Esophagus (tissue), 2 donors: ENCODE data around the gene LRRTM4. TPM values are rescaled to one million over a fixed set of nuclear protein-coding genes. Genes with fewer than 3 reads are reported as not detected.

ENCODE experiments used
- H3K27ac ChIP-seq, 2 donors: one replicate each; pipeline ENCODE4 v1.5.1; 2013; ENCODE audit warnings: low read depth in 2 of 2, mild to moderate bottlenecking in 2 of 2, inconsistent platforms in 1 of 2, low read length in 1 of 2, moderate library complexity in 1 of 2
- H3K27me3 ChIP-seq, 2 donors: one replicate each; pipeline ENCODE4 v1.6.1; 2013; ENCODE audit warnings: low read length in 2 of 2, control low read depth in 1 of 2, mild to moderate bottlenecking in 1 of 2; ENCODE audit not compliant: insufficient read depth in 2 of 2, control insufficient read depth in 1 of 2
- H3K36me3 ChIP-seq, 2 donors: one replicate each; pipeline ENCODE4 v1.6.1; 2013; ENCODE audit warnings: low read length in 1 of 2; ENCODE audit not compliant: control insufficient read depth in 2 of 2, insufficient read depth in 2 of 2
- H3K4me1 ChIP-seq, 2 donors: one replicate each; pipeline ENCODE4 v1.6.1; 2013; ENCODE audit warnings: low read length in 1 of 2; ENCODE audit not compliant: control insufficient read depth in 2 of 2, insufficient read depth in 2 of 2
- H3K4me3 ChIP-seq, 2 donors: one replicate each; pipeline ENCODE4 v1.5.1; 2013; ENCODE audit warnings: low read length in 2 of 2, mild to moderate bottlenecking in 2 of 2, low read depth in 1 of 2, moderate library complexity in 1 of 2
- H3K9me3 ChIP-seq, 2 donors: one replicate each; pipeline ENCODE4 v1.6.1; 2013; ENCODE audit warnings: mild to moderate bottlenecking in 2 of 2, low read depth in 1 of 2, low read length in 1 of 2, moderate library complexity in 1 of 2; ENCODE audit not compliant: control insufficient read depth in 2 of 2, insufficient read depth in 1 of 2
- WGBS, 2 donors: extraction: QIAGEN DNeasy Blood & Tissue Kit; methylation state at CpG; one replicate each; pipeline ENCODE4 v1.1.7; 2013; 5-methylcytosine and 5-hydroxymethylcytosine counted together
- polyA plus RNA-seq, 2 donors: library from polyadenylated mRNA; stranded (reverse); fragments of 200-250 nt; gene quantifications; one replicate each; pipeline ENCODE4 v1.2.3, GENCODE V29; 2013
- donor health status: healthy with polysubstance abuse.
- donor health status: Bipolar disorder and iron deficiency.

LRRTM4 gene
- polyA plus RNA-seq, 2 donors = not detected

GRCh38 chr2:77013953-77014352, 508.2 kb downstream of the LRRTM4 start:
- Histone ChIP-seq H3K27me3 (no peaks in the 10 kb centered on the region), H3K4me3 (no peak overlapping the region), H3K27ac (no peak overlapping the region), H3K4me1 (peaks cover 0 to 2% of the 10 kb centered on the region in 2 donors), H3K36me3 (no peaks in the 10 kb centered on the region), H3K9me3 (no peaks in the 10 kb centered on the region)
- WGBS, 2 donors = 51 to 63% methylated on average over 2 of the region's 2 CpGs

DNA sequence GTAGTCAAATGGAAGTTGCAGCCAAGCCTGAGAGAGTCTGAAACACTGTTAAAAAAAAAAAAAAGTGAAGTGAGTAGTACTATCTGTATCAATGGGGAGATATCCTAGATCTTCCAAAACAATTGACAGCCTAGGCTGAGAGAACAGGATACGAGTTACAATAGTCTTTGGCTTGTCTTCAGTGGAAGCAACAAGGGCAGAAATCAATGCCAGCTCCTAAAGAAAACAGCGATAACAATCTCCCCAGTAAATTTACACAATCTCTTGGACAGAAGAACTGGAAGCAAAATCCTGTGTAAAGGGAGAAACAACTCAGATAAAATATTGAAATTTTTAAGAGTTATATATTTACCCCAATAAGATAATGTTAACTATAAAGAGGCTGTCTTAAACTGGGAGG, 508.7 kb downstream of the LRRTM4 start:
- WGBS, 2 donors = 27 to 33% methylated on average over 2 of the region's 2 CpGs
- H3K27me3 ChIP-seq = no peaks in the 10 kb centered on the region

DNA sequence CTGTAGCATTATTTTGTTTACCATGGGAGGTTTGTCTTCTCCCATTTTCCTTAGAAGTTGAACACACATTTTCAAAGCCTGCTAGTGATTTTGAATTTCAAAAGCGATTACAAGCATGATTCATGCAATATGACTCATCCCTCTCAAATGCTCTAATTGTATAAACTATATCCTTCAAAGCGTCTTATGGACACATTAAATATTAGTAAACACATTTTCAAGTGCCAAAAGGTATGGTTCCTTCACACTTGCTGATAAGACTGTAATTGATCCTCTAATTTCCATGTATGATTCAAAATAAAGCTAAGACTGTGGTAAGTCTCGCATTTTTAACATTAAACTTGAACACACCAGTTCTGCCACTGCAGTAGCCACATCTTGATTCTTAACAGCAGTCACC, 512.9 kb downstream of the LRRTM4 start:
- no peaks in the 10 kb centered on the region for H3K36me3 ChIP-seq
- no peak overlapping the region for H3K27ac ChIP-seq
- H3K27me3 ChIP-seq = no peaks in the 10 kb centered on the region
- H3K4me3 ChIP-seq = no peak overlapping the region
- WGBS, 2 donors = 33 to 47% methylated on average over 3 of the region's 3 CpGs
- H3K9me3 ChIP-seq = no peaks in the 10 kb centered on the region
- peaks cover 0 to 2% of the 10 kb centered on the region in 2 donors for H3K4me1 ChIP-seq

More for the DNA sequence above, 508.7 kb downstream of the LRRTM4 start:
- no peaks in the 10 kb centered on the region for H3K36me3 ChIP-seq
- H3K4me1 ChIP-seq = peaks cover 0 to 2% of the 10 kb centered on the region in 2 donors
- H3K9me3 ChIP-seq = no peaks in the 10 kb centered on the region
- H3K27ac ChIP-seq = no peak overlapping the region
- H3K4me3 ChIP-seq = no peak overlapping the region

- H3K4me3 ChIP-seq = no peak overlapping the region
- H3K4me1 ChIP-seq = peaks cover 0 to 2% of the 10 kb centered on the region in 2 donors
- no peak overlapping the region for H3K27ac ChIP-seq
- H3K9me3 ChIP-seq = no peaks in the 10 kb centered on the region
- 2 to 3% methylated on average over 1 of the region's 1 CpG for WGBS, 2 donors
- no peaks in the 10 kb centered on the region for H3K36me3 ChIP-seq
- no peaks in the 10 kb centered on the region for H3K27me3 ChIP-seq
Measured at GRCh38 chr2:77008853-77009252, 513.3 kb downstream of the LRRTM4 start.

- no peaks in the 10 kb centered on the region for H3K4me1 ChIP-seq
- H3K36me3 ChIP-seq = no peaks in the 10 kb centered on the region
- no peaks in the 10 kb centered on the region for H3K27me3 ChIP-seq
- H3K27ac ChIP-seq = no peak overlapping the region
- no peak overlapping the region for H3K4me3 ChIP-seq
- 45 to 51% methylated on average over 2 of the region's 2 CpGs for WGBS, 2 donors
- H3K9me3 ChIP-seq = no peaks in the 10 kb centered on the region
Measured at GRCh38 chr2:77007686-77008085, 514.5 kb downstream of the LRRTM4 start.

- Histone ChIP-seq H3K36me3 (no peaks in the 10 kb centered on the region), H3K27ac (no peak overlapping the region), H3K4me1 (no peaks in the 10 kb centered on the region), H3K9me3 (no peaks in the 10 kb centered on the region), H3K4me3 (no peak overlapping the region), H3K27me3 (no peaks in the 10 kb centered on the region)
- 60 to 75% methylated on average over 2 of the region's 2 CpGs for WGBS, 2 donors
Measured at GRCh38 chr2:77005522-77005921, 516.7 kb downstream of the LRRTM4 start.

DNA sequence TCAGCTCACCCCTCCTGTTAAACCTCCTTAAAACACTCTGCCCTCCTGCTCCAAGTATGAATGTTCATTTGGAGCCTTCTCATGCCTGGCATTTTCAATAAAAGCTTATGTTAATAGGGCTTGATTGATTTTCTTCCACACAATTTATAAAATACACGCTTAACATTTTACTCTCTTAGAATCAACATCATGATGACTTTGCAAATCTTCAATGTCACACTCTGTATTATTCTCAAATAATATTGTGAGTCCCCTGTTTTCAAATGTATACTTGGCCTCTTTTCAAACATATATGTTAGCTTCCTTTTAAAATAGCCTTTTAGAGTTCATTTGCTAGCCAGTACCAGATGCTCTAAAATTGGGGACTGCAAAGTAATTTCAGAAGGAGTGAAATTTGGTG, 520.3 kb downstream of the LRRTM4 start:
- Histone ChIP-seq H3K4me3 (no peak overlapping the region), H3K9me3 (no peaks in the 10 kb centered on the region), H3K27ac (no peak overlapping the region), H3K4me1 (no peaks in the 10 kb centered on the region), H3K36me3 (no peaks in the 10 kb centered on the region), H3K27me3 (no peaks in the 10 kb centered on the region)
- 61 to 70% methylated on average over 1 of the region's 1 CpG for WGBS, 2 donors

GRCh38 chr2:76998704-76999103, 523.5 kb downstream of the LRRTM4 start:
- no peak overlapping the region for H3K4me3 ChIP-seq
- no peaks in the 10 kb centered on the region for H3K9me3 ChIP-seq
- H3K36me3 ChIP-seq = no peaks in the 10 kb centered on the region
- no peaks in the 10 kb centered on the region for H3K4me1 ChIP-seq
- WGBS, 2 donors = 41 to 48% methylated on average over 3 of the region's 3 CpGs
- no peak overlapping the region for H3K27ac ChIP-seq
- H3K27me3 ChIP-seq = no peaks in the 10 kb centered on the region

- Histone ChIP-seq H3K4me1 (no peaks in the 10 kb centered on the region), H3K9me3 (no peaks in the 10 kb centered on the region), H3K27ac (no peak overlapping the region), H3K36me3 (no peaks in the 10 kb centered on the region), H3K4me3 (no peak overlapping the region), H3K27me3 (no peaks in the 10 kb centered on the region)
Measured at GRCh38 chr2:76998152-76998551, 524.0 kb downstream of the LRRTM4 start.

- Histone ChIP-seq H3K9me3 (no peaks in the 10 kb centered on the region), H3K36me3 (no peaks in the 10 kb centered on the region), H3K27me3 (no peaks in the 10 kb centered on the region), H3K4me3 (no peak overlapping the region), H3K4me1 (no peaks in the 10 kb centered on the region), H3K27ac (no peak overlapping the region)
- WGBS, 2 donors = 69 to 73% methylated on average over 1 of the region's 1 CpG
Measured at GRCh38 chr2:76997296-76997695, 524.9 kb downstream of the LRRTM4 start.
